Measurements from ENCODE around the gene RBSN. TPM values are rescaled to one million over a fixed set of nuclear protein-coding genes. Genes with fewer than 3 reads are reported as not detected.
A peak's percentile ranks its signal among the peaks of the same experiment; 100 is the strongest.

The RBSN gene
- total RNA-seq, 8 experiments from 2014 or later, result 13.6 to 32.3 (median 26.4) TPM

GRCh38 chr3:15113884-15114283, 14.9 kb upstream of the RBSN start:
- Histone ChIP-seq H3K27ac (no peak overlapping the region), H3K4me1 (replicated peaks in 1 of 2) (no peaks in the 10 kb centered on the region), H3K4me3 (no peak overlapping the region)
- WGBS, 10 experiments, result 84 to 100% (median 100%) methylated on average over 1 to 3 of the region's 3 CpGs; no CpG with 5 or more reads in 6 of the 10 experiments
- in situ Hi-C loops (cut with MboI; ENCODE audit: low pct_unique_long_range_greater_than_20kb in 2 of 9, low sequenced_read_pairs in 9 of 9, unreplicated experiment in 9 of 9), result loop anchor here in 3 of 9 experiments (25.0 kb wide), 2 partner anchors 98 to 298 kb away; partner anchors contain the start of gene CAPN7 (in 3 of the 3)
- ATAC-seq (replicated peaks in 6 of 8), result no peak

GRCh38 chr3:15113471-15113870, 14.5 kb upstream of the RBSN start:
- in situ Hi-C loops (cut with MboI; ENCODE audit: low pct_unique_long_range_greater_than_20kb in 2 of 9, low sequenced_read_pairs in 9 of 9, unreplicated experiment in 9 of 9), result loop anchor here in 3 of 9 experiments (25.0 kb wide), 2 partner anchors 99 to 299 kb away; partner anchors contain the start of gene CAPN7 (in 3 of the 3)
- WGBS, 10 experiments, result 20 to 90% (median 51%) methylated on average over 1 to 6 of the region's 6 CpGs; no CpG with 5 or more reads in 1 of the 10 experiments
- Histone ChIP-seq H3K4me1 (replicated peaks in 1 of 2) (no peaks in the 10 kb centered on the region), H3K4me3 (no peak overlapping the region), H3K27ac (no peak overlapping the region)
- peak in 1 of 8 experiments; percentile 33 for ATAC-seq (replicated peaks in 6 of 8)

GRCh38 chr3:15112011-15112410, 13.1 kb upstream of the RBSN start:
- 30 to 100% (median 61%) methylated on average over 2 to 3 of the region's 3 CpGs; no CpG with 5 or more reads in 5 of the 10 experiments for WGBS, 10 experiments
- Histone ChIP-seq H3K27ac (no peak overlapping the region), H3K4me3 (no peak overlapping the region), H3K4me1 (replicated peaks in 1 of 2) (no peaks in the 10 kb centered on the region)
- in situ Hi-C loops (cut with MboI; ENCODE audit: low pct_unique_long_range_greater_than_20kb in 2 of 9, low sequenced_read_pairs in 9 of 9, unreplicated experiment in 9 of 9), result loop anchor here in 3 of 9 experiments (25.0 kb wide), 2 partner anchors 100 to 300 kb away; partner anchors contain the start of gene CAPN7 (in 3 of the 3)
- no peak for ATAC-seq (replicated peaks in 6 of 8)

- 17 to 100% (median 41%) methylated on average over 1 to 4 of the region's 4 CpGs; no CpG with 5 or more reads in 1 of the 10 experiments for WGBS, 10 experiments
- no peaks in the 10 kb centered on the region for H3K4me1 ChIP-seq (replicated peaks in 1 of 2)
- no peak for ATAC-seq (replicated peaks in 6 of 8)
- in situ Hi-C loops (cut with MboI; ENCODE audit: low pct_unique_long_range_greater_than_20kb in 2 of 9, low sequenced_read_pairs in 9 of 9, unreplicated experiment in 9 of 9), result loop anchor here in 3 of 9 experiments (25.0 kb wide), 2 partner anchors 102 to 302 kb away; partner anchors contain the start of gene CAPN7 (in 3 of the 3)
- no peak overlapping the region for H3K27ac ChIP-seq
- H3K4me3 ChIP-seq, result no peak overlapping the region
Measured at GRCh38 chr3:15110206-15110605, 11.3 kb upstream of the RBSN start.

- ATAC-seq (replicated peaks in 6 of 8), result no peak
- 80 to 100% (median 100%) methylated on average over 1 to 2 of the region's 4 CpGs; no CpG with 5 or more reads in 5 of the 10 experiments for WGBS, 10 experiments
- H3K27ac ChIP-seq, result no peak overlapping the region
- in situ Hi-C loops (cut with MboI; ENCODE audit: low pct_unique_long_range_greater_than_20kb in 2 of 9, low sequenced_read_pairs in 9 of 9, unreplicated experiment in 9 of 9), result loop anchor here in 3 of 9 experiments (25.0 kb wide), 2 partner anchors 103 to 303 kb away; partner anchors contain the start of gene CAPN7 (in 3 of the 3)
- H3K4me1 ChIP-seq (replicated peaks in 1 of 2), result no peaks in the 10 kb centered on the region
- H3K4me3 ChIP-seq, result no peak overlapping the region
Measured at GRCh38 chr3:15108869-15109268, 9.9 kb upstream of the RBSN start.

GRCh38 chr3:15108082-15108545, 9.2 kb upstream of the RBSN start:
- Histone ChIP-seq H3K4me3 (no peak overlapping the region), H3K27ac (no peak overlapping the region), H3K4me1 (replicated peaks in 1 of 2) (no peaks in the 10 kb centered on the region)
- peak; percentile 87 to 99 (median 93) for ATAC-seq (replicated peaks in 6 of 8)
- WGBS, 10 experiments, result 0 to 100% (median 4%) methylated on average over 1 to 8 of the region's 11 CpGs; no CpG with 5 or more reads in 2 of the 10 experiments
- in situ Hi-C loops (cut with MboI; ENCODE audit: low pct_unique_long_range_greater_than_20kb in 2 of 9, low sequenced_read_pairs in 9 of 9, unreplicated experiment in 9 of 9), result loop anchor here in 3 of 9 experiments (25.0 kb wide), 2 partner anchors 104 to 304 kb away; partner anchors contain the start of gene CAPN7 (in 3 of the 3)

GRCh38 chr3:15107075-15107947, 8.4 kb upstream of the RBSN start:
- Histone ChIP-seq H3K27ac (no peak overlapping the region), H3K4me3 (no peak overlapping the region), H3K4me1 (replicated peaks in 1 of 2) (no peaks in the 10 kb centered on the region)
- no peak for ATAC-seq (replicated peaks in 6 of 8)
- in situ Hi-C loops (cut with MboI; ENCODE audit: low pct_unique_long_range_greater_than_20kb in 2 of 9, low sequenced_read_pairs in 9 of 9, unreplicated experiment in 9 of 9), result loop anchor here in 3 of 9 experiments (25.0 kb wide), 2 partner anchors 105 to 305 kb away; partner anchors contain the start of gene CAPN7 (in 3 of the 3)
- WGBS, 10 experiments, result 47 to 100% (median 75%) methylated on average over 1 to 12 of the region's 16 CpGs

GRCh38 chr3:15102836-15103235, 3.9 kb upstream of the RBSN start:
- Histone ChIP-seq H3K27ac (no peak overlapping the region), H3K4me3 (no peak overlapping the region), H3K4me1 (replicated peaks in 1 of 2) (peaks cover 2 to 7% of the 10 kb centered on the region in 2 donors)
- in situ Hi-C loops (cut with MboI; ENCODE audit: low pct_unique_long_range_greater_than_20kb in 2 of 9, low sequenced_read_pairs in 9 of 9, unreplicated experiment in 9 of 9), result loop anchor here in 3 of 9 experiments (25.0 kb wide), 2 partner anchors 109 to 309 kb away; partner anchors contain the start of gene CAPN7 (in 3 of the 3)
- 0 to 84% (median 69%) methylated on average over 1 to 3 of the region's 3 CpGs; no CpG with 5 or more reads in 1 of the 10 experiments for WGBS, 10 experiments
- peak in 3 of 8 experiments; percentile 4 to 41 (median 37) for ATAC-seq (replicated peaks in 6 of 8)

GRCh38 chr3:15102256-15102655, 3.3 kb upstream of the RBSN start:
- 0 to 100% (median 18%) methylated on average over 1 to 4 of the region's 4 CpGs; no CpG with 5 or more reads in 2 of the 10 experiments for WGBS, 10 experiments
- Histone ChIP-seq H3K4me3 (no peak overlapping the region), H3K27ac (no peak overlapping the region), H3K4me1 (replicated peaks in 1 of 2) (peaks cover 7 to 11% of the 10 kb centered on the region in 2 donors)
- in situ Hi-C loops (cut with MboI; ENCODE audit: low pct_unique_long_range_greater_than_20kb in 2 of 9, low sequenced_read_pairs in 9 of 9, unreplicated experiment in 9 of 9), result loop anchor here in 3 of 9 experiments (25.0 kb wide), 2 partner anchors 110 to 310 kb away; partner anchors contain the start of gene CAPN7 (in 3 of the 3)
- no peak for ATAC-seq (replicated peaks in 6 of 8)

- peaks cover 7 to 11% of the 10 kb centered on the region in 2 donors for H3K4me1 ChIP-seq (replicated peaks in 1 of 2)
- ATAC-seq (replicated peaks in 6 of 8), result peak; percentile 4 to 61 (median 52)
- 0 to 80% (median 4%) methylated on average over 2 to 9 of the region's 19 CpGs; no CpG with 5 or more reads in 2 of the 10 experiments for WGBS, 10 experiments
- H3K4me3 ChIP-seq, result peak overlapping the region; percentile 67 to 96 (median 95)
- H3K27ac ChIP-seq, result peak overlapping the region; percentile 59 to 90
- in situ Hi-C loops (cut with MboI; ENCODE audit: low pct_unique_long_range_greater_than_20kb in 2 of 9, low sequenced_read_pairs in 9 of 9, unreplicated experiment in 9 of 9), result loop anchor here in 3 of 9 experiments (25.0 kb wide), 2 partner anchors 113 to 313 kb away; partner anchors contain the start of gene CAPN7 (in 3 of the 3)
Measured at GRCh38 chr3:15099364-15100098, 583 bp upstream of the RBSN start.

- Histone ChIP-seq H3K4me3 (peak overlapping the region; percentile 67 to 96 (median 95)), H3K27ac (no peak overlapping the region), H3K4me1 (replicated peaks in 1 of 2) (peaks cover 7 to 11% of the 10 kb centered on the region in 2 donors)
- in situ Hi-C loops (cut with MboI; ENCODE audit: low pct_unique_long_range_greater_than_20kb in 2 of 9, low sequenced_read_pairs in 9 of 9, unreplicated experiment in 9 of 9), result no loop called here
- WGBS, 10 experiments, result 6 to 80% (median 33%) methylated on average over 1 to 6 of the region's 6 CpGs; no CpG with 5 or more reads in 3 of the 10 experiments
- ATAC-seq (replicated peaks in 6 of 8), result no peak
Measured at GRCh38 chr3:15097891-15098290, 1.1 kb downstream of the RBSN start.

- no peak overlapping the region for H3K4me3 ChIP-seq
- 53 to 100% (median 64%) methylated on average over 1 to 3 of the region's 3 CpGs; no CpG with 5 or more reads in 3 of the 10 experiments for WGBS, 10 experiments
- in situ Hi-C loops (cut with MboI; ENCODE audit: low pct_unique_long_range_greater_than_20kb in 2 of 9, low sequenced_read_pairs in 9 of 9, unreplicated experiment in 9 of 9), result no loop called here
- H3K4me1 ChIP-seq (replicated peaks in 1 of 2), result peaks cover 7 to 11% of the 10 kb centered on the region in 2 donors
- no peak for ATAC-seq (replicated peaks in 6 of 8)
- H3K27ac ChIP-seq, result no peak overlapping the region
Measured at GRCh38 chr3:15096046-15096445, 2.9 kb downstream of the RBSN start.
